RPMI8226 (cell line): Measurements from ENCODE around the gene SLC37A1.

Experiments
- DNase-seq: peaks from one replicate; pipeline ENCODE4 v3.0.0-alpha.2; 2015

SLC37A1 gene

GRCh38 chr21:42479582-42479981 lies 34.1 kb upstream of the SLC37A1 start:
- no peak for DNase-seq

GRCh38 chr21:42480736-42481135 lies 32.9 kb upstream of the SLC37A1 start:
- no peak for DNase-seq

GRCh38 chr21:42481169-42481568 lies 32.5 kb upstream of the SLC37A1 start:
- no peak for DNase-seq

- no peak for DNase-seq
Observed at GRCh38 chr21:42484966-42485365, 28.7 kb upstream of the SLC37A1 start.

GRCh38 chr21:42486072-42486471 lies 27.6 kb upstream of the SLC37A1 start:
- no peak for DNase-seq

- peak; percentile 70 for DNase-seq
Observed at GRCh38 chr21:42486531-42486930, 27.1 kb upstream of the SLC37A1 start.

- no peak for DNase-seq
Observed at GRCh38 chr21:42489006-42489563, 24.6 kb upstream of the SLC37A1 start.

- DNase-seq, result no peak
Observed at GRCh38 chr21:42489991-42490390, 23.7 kb upstream of the SLC37A1 start.

- no peak for DNase-seq
Observed at GRCh38 chr21:42490720-42491119, 22.9 kb upstream of the SLC37A1 start.

- no peak for DNase-seq
Observed at GRCh38 chr21:42491328-42491727, 22.3 kb upstream of the SLC37A1 start.

- no peak for DNase-seq
Observed at GRCh38 chr21:42492201-42492600, 21.5 kb upstream of the SLC37A1 start.

GRCh38 chr21:42493109-42494060 lies 20.3 kb upstream of the SLC37A1 start:
- no peak for DNase-seq

- DNase-seq, result no peak
Observed at GRCh38 chr21:42495027-42495426, 18.6 kb upstream of the SLC37A1 start.

GRCh38 chr21:42495765-42496119 lies 17.9 kb upstream of the SLC37A1 start:
- no peak for DNase-seq

GRCh38 chr21:42496120-42496838 lies 17.4 kb upstream of the SLC37A1 start, which contains the start of gene RSPH1:
RSPH1 (minus strand) TSS chr21:42496224; CDS start chr21:42496186, 38 bp downstream.
- DNase-seq, result peak; percentile 99

- DNase-seq, result no peak
Observed at GRCh38 chr21:42496839-42497202, 16.8 kb upstream of the SLC37A1 start.

- no peak for DNase-seq
Observed at GRCh38 chr21:42498012-42498411, 15.6 kb upstream of the SLC37A1 start.

GRCh38 chr21:42499444-42500112 lies 14.1 kb upstream of the SLC37A1 start:
- DNase-seq, result no peak

- DNase-seq, result no peak
Observed at GRCh38 chr21:42500225-42500624, 13.4 kb upstream of the SLC37A1 start.

GRCh38 chr21:42500736-42501135 lies 12.9 kb upstream of the SLC37A1 start:
- DNase-seq, result no peak

GRCh38 chr21:42503711-42504110 lies 9.9 kb upstream of the SLC37A1 start:
- no peak for DNase-seq

- peak; percentile 72 for DNase-seq
Observed at GRCh38 chr21:42505090-42505726, 8.4 kb upstream of the SLC37A1 start.

- DNase-seq, result no peak
Observed at GRCh38 chr21:42507418-42507817, 6.2 kb upstream of the SLC37A1 start.
